Adrenal gland (tissue), 12 donors: ENCODE results near the gene CENPM. TPM values are rescaled to one million over a fixed set of nuclear protein-coding genes. Genes with fewer than 3 reads are reported as not detected.

Experiments used
- DNase-seq, 7 donors: peaks; one replicate each; pipeline ENCODE4 v3.0.0-alpha.2; 2019 to 2020
- H3K27ac ChIP-seq, 5 donors: fragments of 200-600 bp; sonication (generic) in 4 of 5; 1 replicate in 3 of 5; 2 replicates in 2 of 5; pipeline versions ENCODE4 v1.5.1 to v1.8.0; 2016 to 2020; ENCODE audit warnings: mild to moderate bottlenecking in 1 of 5
- H3K27me3 ChIP-seq: fragments of 200-600 bp; 2 replicates; pipeline ENCODE4 v1.8.0; 2021
- H3K36me3 ChIP-seq, 2 donors: fragments of 200-600 bp; replicated peaks in 1 of 2; 1 replicate in 1 of 2; 2 replicates in 1 of 2; pipeline versions ENCODE4 v1.5.1 to v1.8.0; 2018 to 2022
- H3K4me1 ChIP-seq, 2 donors: fragments of 200-600 bp; replicated peaks in 1 of 2; 1 replicate in 1 of 2; 2 replicates in 1 of 2; pipeline versions ENCODE4 v1.5.1 to v1.8.0; 2018 to 2021
- H3K4me3 ChIP-seq, 4 donors: fragments of 200-600 bp; sonication (generic) in 3 of 4; one replicate each; pipeline ENCODE4 v1.5.1; 2016 to 2018
- H3K9me3 ChIP-seq, 3 donors: fragments of 200-600 bp; sonication (generic) in 1 of 3; replicated peaks in 1 of 3; 1 replicate in 2 of 3; 2 replicates in 1 of 3; pipeline versions ENCODE4 v1.5.1 to v1.8.0; 2016 to 2021
- POLR2A ChIP-seq, 2 donors: fragments of 450-650 bp; IDR thresholded peaks; one replicate each; pipeline ENCODE4 v1.6.1; 2017; ENCODE audit warnings: antibody characterized with exemption in 2 of 2, mild to moderate bottlenecking in 2 of 2, moderate library complexity in 1 of 2
- WGBS, 4 donors: extraction: QIAGEN DNeasy Blood & Tissue Kit in 2 of 4; methylation state at CpG; one replicate each; pipeline versions ENCODE4 v1.1.5 to v1.1.7; 2013 to 2017; 5-methylcytosine and 5-hydroxymethylcytosine counted together
- intact Hi-C, 2 donors: fragments of 100-400 bp; cut with DNase I; formaldehyde crosslinking; loops; one replicate each; pipeline versions ENCODE4 v1.14.1 to v1.15.0; 2022 to 2023
- polyA plus RNA-seq, 3 donors: library from polyadenylated mRNA; stranded (reverse); fragments of 200-250 nt in 2 of 3; fragments of 350-450 nt in 1 of 3; fragmentation: Illumina TruSeq in 1 of 3; extraction: RNeasy Lipid Tissue Mini Kit (QIAGEN cat#74804) in 1 of 3; gene quantifications; one replicate each; pipeline ENCODE4 v1.2.3, GENCODE V29; 2013 to 2014
- total RNA-seq, 9 donors: library from RNA; depleted of rRNA in 4 of 9; stranded (reverse); fragments of >200 nt in 4 of 9; fragments of 120-200 nt in 1 of 9; fragmentation: NEBNext Ultra II Directional in 1 of 9; extraction: Animal tissue kit (Norgen Biotek cat#: 25700) in 1 of 9; gene quantifications; one replicate each; pipeline versions ENCODE4 v1.1.0 to v1.2.4, GENCODE V29; 2013 to 2023
- TF ChIP-seq, protein P1 (sequence below), 6 experiments: fragments of 450-650 bp in 4 of 6; fragments of 200-600 bp in 2 of 6; sonication (generic) in 1 of 6; IDR thresholded peaks; 1 replicate in 5 of 6; 2 replicates in 1 of 6; pipeline versions ENCODE4 v1.5.1 to v1.8.0; 2016 to 2021; ENCODE audit warnings: antibody characterized with exemption in 6 of 6, mild to moderate bottlenecking in 2 of 6, moderate library complexity in 1 of 6
- donor health status: healthy with polysubstance abuse.
- donor health status: Bipolar disorder and iron deficiency.
- donor health status: DM: yes; HTN: yes; CAD: no.
- donor health status: DM: no; HTN: no; CAD: no.
- donor health status: DM: no; HTN: no; CAD: no.
- donor health status: DM: yes; HTN: yes; CAD: no.

Gene CENPM
- total and polyA plus RNA-seq, 12 donors = 0.88 to 9.2 (median 1.7) TPM; not detected in 1

DNA sequence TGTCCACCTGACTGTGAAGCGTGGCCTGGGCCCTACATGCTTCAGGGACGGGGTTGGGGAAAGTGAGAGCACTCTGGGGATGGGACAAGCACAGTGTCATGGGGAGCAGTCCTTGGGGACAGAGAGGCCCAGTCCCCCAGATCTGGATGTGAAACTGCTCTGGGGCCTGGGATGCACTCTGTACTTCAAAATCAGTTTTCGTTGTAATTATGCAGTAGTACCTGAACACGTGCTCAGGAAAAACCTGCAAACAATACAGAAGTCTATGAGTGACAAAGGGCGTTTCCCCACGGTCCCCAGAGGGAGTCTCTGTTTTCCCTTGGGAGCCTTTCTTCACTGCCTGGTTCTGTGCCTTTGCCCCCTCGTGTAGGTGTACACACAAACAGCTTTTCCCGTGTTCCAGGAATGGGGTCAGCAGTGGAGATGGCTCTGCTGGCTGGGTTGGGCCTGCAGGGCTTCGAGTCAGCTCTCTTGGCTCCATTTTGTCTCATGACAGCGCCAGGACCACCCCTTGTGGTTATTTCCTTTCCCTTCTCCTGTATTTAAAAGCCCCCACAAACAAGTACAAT is 15.2 kb downstream of the CENPM start:
- no peaks in the 10 kb centered on the region for H3K4me1 ChIP-seq
- no peaks in the 10 kb centered on the region for H3K9me3 ChIP-seq
- no peak overlapping the region for H3K27ac ChIP-seq
- intact Hi-C loops = no loop called here
- no peaks in the 10 kb centered on the region for H3K36me3 ChIP-seq
- no peaks in the 10 kb centered on the region for H3K27me3 ChIP-seq
- 83 to 88% (median 86%) methylated on average over 10 of the region's 10 CpGs for WGBS, 4 donors
- TF ChIP-seq POLR2A (IDR thresholded peaks at IDR 0.05) = no peak
- TF ChIP-seq, protein P1, sequence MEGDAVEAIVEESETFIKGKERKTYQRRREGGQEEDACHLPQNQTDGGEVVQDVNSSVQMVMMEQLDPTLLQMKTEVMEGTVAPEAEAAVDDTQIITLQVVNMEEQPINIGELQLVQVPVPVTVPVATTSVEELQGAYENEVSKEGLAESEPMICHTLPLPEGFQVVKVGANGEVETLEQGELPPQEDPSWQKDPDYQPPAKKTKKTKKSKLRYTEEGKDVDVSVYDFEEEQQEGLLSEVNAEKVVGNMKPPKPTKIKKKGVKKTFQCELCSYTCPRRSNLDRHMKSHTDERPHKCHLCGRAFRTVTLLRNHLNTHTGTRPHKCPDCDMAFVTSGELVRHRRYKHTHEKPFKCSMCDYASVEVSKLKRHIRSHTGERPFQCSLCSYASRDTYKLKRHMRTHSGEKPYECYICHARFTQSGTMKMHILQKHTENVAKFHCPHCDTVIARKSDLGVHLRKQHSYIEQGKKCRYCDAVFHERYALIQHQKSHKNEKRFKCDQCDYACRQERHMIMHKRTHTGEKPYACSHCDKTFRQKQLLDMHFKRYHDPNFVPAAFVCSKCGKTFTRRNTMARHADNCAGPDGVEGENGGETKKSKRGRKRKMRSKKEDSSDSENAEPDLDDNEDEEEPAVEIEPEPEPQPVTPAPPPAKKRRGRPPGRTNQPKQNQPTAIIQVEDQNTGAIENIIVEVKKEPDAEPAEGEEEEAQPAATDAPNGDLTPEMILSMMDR (IDR thresholded peaks at IDR 0.05) = no peak
- H3K4me3 ChIP-seq = no peak overlapping the region
- no peak for DNase-seq

DNA sequence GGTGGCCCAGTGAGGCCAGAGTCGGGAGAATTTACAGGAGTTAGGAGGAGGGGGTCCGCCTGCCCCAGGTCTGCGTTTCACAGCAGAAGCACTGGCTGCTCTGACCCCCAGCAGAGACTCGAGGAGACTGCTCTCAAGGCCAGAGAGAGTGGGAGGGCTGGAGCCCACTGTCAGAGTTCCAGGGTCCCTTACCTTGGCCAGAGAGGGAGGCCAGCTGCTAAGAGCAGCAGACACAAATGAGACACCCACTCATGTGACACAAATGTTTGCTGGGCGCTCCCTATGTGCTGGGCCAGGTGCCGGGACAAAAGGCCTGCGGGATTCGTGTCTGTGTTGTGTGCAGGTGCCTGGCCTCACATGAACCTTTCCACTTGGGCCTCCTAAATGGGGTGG is 17.5 kb downstream of the CENPM start:
- TF ChIP-seq, protein P1 (IDR thresholded peaks at IDR 0.05) = no peak
- no peak for TF ChIP-seq POLR2A (IDR thresholded peaks at IDR 0.05)
- Histone ChIP-seq H3K4me1 (peaks cover 4 to 5% of the 10 kb centered on the region in 2 donors), H3K36me3 (no peaks in the 10 kb centered on the region), H3K27me3 (no peaks in the 10 kb centered on the region), H3K9me3 (no peaks in the 10 kb centered on the region), H3K27ac (no peak overlapping the region), H3K4me3 (no peak overlapping the region)
- 73 to 84% (median 81%) methylated on average over 4 to 8 of the region's 8 CpGs for WGBS, 4 donors
- DNase-seq = no peak
- intact Hi-C loops = no loop called here

DNA sequence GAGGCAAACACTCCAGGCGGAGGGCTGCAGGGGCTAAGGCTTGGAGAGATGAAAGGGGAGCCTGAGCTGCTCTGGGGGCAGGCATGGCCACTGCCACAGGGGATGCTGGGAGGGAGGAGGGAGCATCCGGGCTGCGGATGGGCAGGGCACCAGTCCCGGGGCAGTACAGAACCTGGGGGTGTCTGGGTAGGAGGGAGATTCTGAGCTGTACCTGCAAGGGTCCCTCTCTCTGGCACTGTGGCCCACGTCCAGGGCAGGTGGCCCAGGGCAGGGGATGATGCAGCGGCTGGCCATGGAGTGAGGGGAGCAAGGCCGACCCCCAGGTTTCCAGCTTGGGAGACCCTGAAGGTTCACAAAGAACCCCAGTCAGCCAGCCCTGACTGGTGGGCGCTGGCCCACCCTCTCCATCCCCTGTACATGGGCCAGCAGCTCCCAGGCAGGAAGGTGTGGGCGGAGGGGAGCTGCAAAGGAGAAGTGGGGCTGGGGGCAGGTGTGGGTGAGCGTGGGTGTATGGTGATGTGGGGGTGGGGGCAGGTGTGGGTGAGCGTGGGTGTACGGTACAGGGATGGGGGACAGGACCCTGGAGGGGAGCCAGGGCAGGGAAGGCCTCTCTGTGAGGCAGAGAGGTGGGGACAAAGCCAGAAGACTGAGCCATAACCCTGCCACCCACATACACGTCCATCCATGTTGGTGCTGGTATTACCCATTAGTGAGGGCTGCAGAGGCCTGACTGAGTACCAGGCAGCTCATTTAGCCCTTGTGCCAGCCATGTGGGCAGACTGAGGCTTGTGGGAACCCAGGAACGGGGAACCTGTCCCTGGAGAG is 18.1 kb downstream of the CENPM start:
- DNase-seq = no peak
- Histone ChIP-seq H3K9me3 (no peaks in the 10 kb centered on the region), H3K4me1 (peaks cover 4 to 5% of the 10 kb centered on the region in 2 donors), H3K4me3 (no peak overlapping the region), H3K27me3 (no peaks in the 10 kb centered on the region), H3K27ac (no peak overlapping the region), H3K36me3 (no peaks in the 10 kb centered on the region)
- WGBS, 4 donors = 80 to 90% (median 86%) methylated on average over 4 to 14 of the region's 14 CpGs
- TF ChIP-seq, protein P1 (IDR thresholded peaks at IDR 0.05) = no peak
- TF ChIP-seq POLR2A (IDR thresholded peaks at IDR 0.05) = no peak
- intact Hi-C loops = no loop called here

DNA sequence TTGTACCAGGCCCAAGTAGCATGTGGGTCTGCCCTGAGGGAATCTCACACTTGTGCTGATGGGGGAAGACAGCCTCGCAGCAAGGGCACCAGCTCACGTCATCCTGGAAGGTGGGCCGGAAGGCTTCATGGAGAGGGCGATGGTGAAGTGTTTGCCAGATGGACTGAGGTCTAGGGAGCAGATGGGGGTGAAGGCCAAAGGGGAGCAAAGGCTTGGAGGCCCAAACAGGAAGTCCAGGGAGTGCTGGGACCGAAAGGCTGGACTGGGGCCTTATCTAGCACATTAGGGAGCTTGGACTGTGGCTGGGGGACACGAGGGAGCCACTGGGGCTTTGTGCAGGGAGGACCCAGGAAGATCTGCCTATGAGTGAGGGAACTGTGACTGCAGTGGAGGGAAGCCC is 19.1 kb downstream of the CENPM start:
- no peak overlapping the region for H3K27ac ChIP-seq
- 82 to 89% (median 84%) methylated on average over 6 of the region's 6 CpGs for WGBS, 4 donors

More for the DNA sequence above, 19.1 kb downstream of the CENPM start:
- intact Hi-C loops = no loop called here
- no peak for TF ChIP-seq POLR2A (IDR thresholded peaks at IDR 0.05)
- TF ChIP-seq, protein P1 (IDR thresholded peaks at IDR 0.05) = no peak
- no peak for DNase-seq
- H3K9me3 ChIP-seq = no peaks in the 10 kb centered on the region
- H3K4me1 ChIP-seq = peaks cover 4 to 5% of the 10 kb centered on the region in 2 donors
- H3K36me3 ChIP-seq = no peaks in the 10 kb centered on the region
- H3K4me3 ChIP-seq = no peak overlapping the region
- no peaks in the 10 kb centered on the region for H3K27me3 ChIP-seq
